BJ (cell line): ENCODE data around the gene TMEM222. TPM values are rescaled to one million over a fixed set of nuclear protein-coding genes. Genes with fewer than 3 reads are reported as not detected.

ENCODE experiments used
- polyA plus RNA-seq: library from polyadenylated mRNA; depleted of rRNA; stranded (reverse); fragments of >200 nt; gene quantifications from 2 replicates; pipeline ENCODE4 v1.2.3, GENCODE V29; 2011; rRNA removed
- small RNA-seq: library from RNA; depleted of rRNA; stranded (forward); fragments of <200 nt; gene quantifications from one replicate; pipeline ENCODE3, GENCODE V24; 2012; ENCODE audit warnings: low replicate concordance, low read depth; ENCODE audit not compliant: insufficient read length

Gene TMEM222
- polyA plus RNA-seq, 1 experiment, result 76.2 TPM

Small RNAs within 50 kb of the gene (small RNA-seq; reads per million reads assigned to genes)
- gene RNU6-48P, result not detected

Other genes starting within 250 kb of the TMEM222 start
- 12.3 and 18.9 TPM in 2 replicates for gene SLC9A1, start 167.0 kb upstream of the TMEM222 start, polyA plus RNA-seq
- gene WDTC1, start 87.5 kb upstream of the TMEM222 start, polyA plus RNA-seq, result 7.0 and 16.4 TPM in 2 replicates
- 0.20 and 0.23 TPM in 2 replicates for gene SYTL1, start 19.9 kb downstream of the TMEM222 start, polyA plus RNA-seq
- gene MAP3K6, start 44.8 kb downstream of the TMEM222 start, polyA plus RNA-seq, result 9.3 and 18.0 TPM in 2 replicates
- not detected in 2 replicates for gene FCN3, start 52.7 kb downstream of the TMEM222 start, polyA plus RNA-seq
- not detected in 2 replicates for gene CD164L2, start 61.2 kb downstream of the TMEM222 start, polyA plus RNA-seq
- gene GPR3, start 70.5 kb downstream of the TMEM222 start, polyA plus RNA-seq, result 1.0 and 1.8 TPM in 2 replicates
- 49.0 and 56.5 TPM in 2 replicates for gene WASF2, start 168.0 kb downstream of the TMEM222 start, polyA plus RNA-seq